Tibial nerve (tissue), 4 donors: Measurements from ENCODE around the gene CTNNA3. TPM values are rescaled to one million over a fixed set of nuclear protein-coding genes. Genes with fewer than 3 reads are reported as not detected.

Experiments used
- DNase-seq, 2 donors: peaks; one replicate each; pipeline ENCODE4 v3.0.0-alpha.2; 2019; ENCODE audit warnings: low spot score in 2 of 2
- H3K27ac ChIP-seq, 4 donors: fragments of 200-600 bp; sonication (generic) in 3 of 4; one replicate each; pipeline ENCODE4 v1.5.1; 2017 to 2019; ENCODE audit warnings: mild to moderate bottlenecking in 1 of 4
- H3K27me3 ChIP-seq, 2 donors: fragments of 200-600 bp; sonication (generic) in 1 of 2; one replicate each; pipeline versions ENCODE4 v1.5.1 to v1.6.0; 2017 to 2019
- H3K36me3 ChIP-seq, 3 donors: fragments of 200-600 bp; sonication (generic); one replicate each; pipeline ENCODE4 v1.5.1; 2018 to 2019
- H3K4me1 ChIP-seq, 4 donors: fragments of 200-600 bp; sonication (generic) in 3 of 4; one replicate each; pipeline ENCODE4 v1.5.1; 2017 to 2019
- H3K4me3 ChIP-seq, 4 donors: fragments of 200-600 bp; sonication (generic) in 3 of 4; one replicate each; pipeline ENCODE4 v1.5.1; 2017 to 2019; ENCODE audit warnings: mild to moderate bottlenecking in 1 of 4, moderate library complexity in 1 of 4
- H3K9me3 ChIP-seq, 4 donors: fragments of 200-600 bp; sonication (generic) in 3 of 4; one replicate each; pipeline ENCODE4 v1.5.1; 2017 to 2019
- EP300 ChIP-seq, 2 donors: sonication (generic); formaldehyde crosslinking; IDR thresholded peaks; one replicate each; pipeline ENCODE4 v1.6.1; 2017; ENCODE audit warnings: antibody characterized with exemption in 2 of 2, mild to moderate bottlenecking in 1 of 2
- POLR2A ChIP-seq, 2 donors: fragments of 450-650 bp; IDR thresholded peaks; one replicate each; pipeline ENCODE4 v1.6.1; 2017; ENCODE audit warnings: antibody characterized with exemption in 2 of 2, mild to moderate bottlenecking in 2 of 2, moderate library complexity in 2 of 2
- WGBS, 2 donors: methylation state at CpG; one replicate each; pipeline ENCODE4 v1.1.5; 2018; 5-methylcytosine and 5-hydroxymethylcytosine counted together
- total RNA-seq, 4 donors: library from RNA; depleted of rRNA; stranded (reverse); fragments of >200 nt; gene quantifications; one replicate each; pipeline ENCODE4 v1.1.0, GENCODE V29; 2016
- TF ChIP-seq, protein P1 (sequence below), 5 experiments: fragments of 200-600 bp in 3 of 5; fragments of 450-650 bp in 2 of 5; sonication (generic) in 3 of 5; IDR thresholded peaks; one replicate each; pipeline ENCODE4 v1.5.1; 2016 to 2019; ENCODE audit warnings: antibody characterized with exemption in 5 of 5, mild to moderate bottlenecking in 3 of 5, moderate library complexity in 2 of 5

CTNNA3 gene
- total RNA-seq, 4 donors from 2014 or later: 15.9 to 36.1 (median 23.1) TPM

DNA sequence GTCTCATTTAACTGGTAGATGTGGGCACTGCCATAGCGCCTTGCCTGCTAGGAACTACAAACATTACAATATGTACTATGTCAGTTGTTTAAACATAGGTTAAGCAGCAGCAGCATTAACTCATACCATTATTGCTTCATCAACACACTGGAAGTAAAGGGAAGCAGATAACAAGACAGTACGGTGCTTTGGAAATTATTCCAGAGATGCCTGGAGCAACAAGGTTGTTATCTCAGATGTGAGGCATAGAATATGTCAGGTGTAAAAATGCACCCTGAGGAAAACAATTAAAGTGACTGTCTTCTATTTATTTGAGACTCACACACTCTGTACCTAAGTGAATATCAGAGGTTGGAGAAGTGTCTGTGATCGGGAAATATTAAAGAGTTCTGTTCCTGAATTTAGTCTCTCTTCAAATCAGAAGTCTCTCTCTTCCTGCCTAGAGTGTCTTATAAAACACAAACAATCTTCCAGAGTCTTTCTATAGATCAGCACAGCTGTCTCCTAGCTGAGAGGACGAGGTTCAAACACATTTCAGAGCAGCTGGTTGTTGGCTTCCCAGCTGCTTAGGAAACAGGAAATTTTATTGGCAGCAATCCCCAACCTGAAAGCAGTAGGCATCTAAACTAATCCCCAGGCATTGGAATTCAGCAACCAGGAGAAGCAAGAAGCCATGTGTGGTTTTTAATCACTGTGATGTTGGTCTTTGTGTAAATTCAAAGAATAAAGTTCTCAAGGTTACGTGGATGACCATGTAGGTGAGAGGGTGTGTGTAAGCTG, 1764.5 kb downstream of the CTNNA3 start:
- H3K4me3 ChIP-seq: no peak overlapping the region
- no peak for DNase-seq
- no peak overlapping the region for H3K27ac ChIP-seq
- H3K9me3 ChIP-seq: no peaks in the 10 kb centered on the region
- TF ChIP-seq, protein P1, sequence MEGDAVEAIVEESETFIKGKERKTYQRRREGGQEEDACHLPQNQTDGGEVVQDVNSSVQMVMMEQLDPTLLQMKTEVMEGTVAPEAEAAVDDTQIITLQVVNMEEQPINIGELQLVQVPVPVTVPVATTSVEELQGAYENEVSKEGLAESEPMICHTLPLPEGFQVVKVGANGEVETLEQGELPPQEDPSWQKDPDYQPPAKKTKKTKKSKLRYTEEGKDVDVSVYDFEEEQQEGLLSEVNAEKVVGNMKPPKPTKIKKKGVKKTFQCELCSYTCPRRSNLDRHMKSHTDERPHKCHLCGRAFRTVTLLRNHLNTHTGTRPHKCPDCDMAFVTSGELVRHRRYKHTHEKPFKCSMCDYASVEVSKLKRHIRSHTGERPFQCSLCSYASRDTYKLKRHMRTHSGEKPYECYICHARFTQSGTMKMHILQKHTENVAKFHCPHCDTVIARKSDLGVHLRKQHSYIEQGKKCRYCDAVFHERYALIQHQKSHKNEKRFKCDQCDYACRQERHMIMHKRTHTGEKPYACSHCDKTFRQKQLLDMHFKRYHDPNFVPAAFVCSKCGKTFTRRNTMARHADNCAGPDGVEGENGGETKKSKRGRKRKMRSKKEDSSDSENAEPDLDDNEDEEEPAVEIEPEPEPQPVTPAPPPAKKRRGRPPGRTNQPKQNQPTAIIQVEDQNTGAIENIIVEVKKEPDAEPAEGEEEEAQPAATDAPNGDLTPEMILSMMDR (IDR thresholded peaks at IDR 0.05): no peak
- TF ChIP-seq POLR2A (IDR thresholded peaks at IDR 0.05) (no peak), EP300 (IDR thresholded peaks at IDR 0.05) (no peak)
- H3K36me3 ChIP-seq: no peaks in the 10 kb centered on the region
- WGBS, 2 donors: 69 to 76% methylated on average over 5 of the region's 5 CpGs
- no peaks in the 10 kb centered on the region for H3K4me1 ChIP-seq
- H3K27me3 ChIP-seq: no peaks in the 10 kb centered on the region

DNA sequence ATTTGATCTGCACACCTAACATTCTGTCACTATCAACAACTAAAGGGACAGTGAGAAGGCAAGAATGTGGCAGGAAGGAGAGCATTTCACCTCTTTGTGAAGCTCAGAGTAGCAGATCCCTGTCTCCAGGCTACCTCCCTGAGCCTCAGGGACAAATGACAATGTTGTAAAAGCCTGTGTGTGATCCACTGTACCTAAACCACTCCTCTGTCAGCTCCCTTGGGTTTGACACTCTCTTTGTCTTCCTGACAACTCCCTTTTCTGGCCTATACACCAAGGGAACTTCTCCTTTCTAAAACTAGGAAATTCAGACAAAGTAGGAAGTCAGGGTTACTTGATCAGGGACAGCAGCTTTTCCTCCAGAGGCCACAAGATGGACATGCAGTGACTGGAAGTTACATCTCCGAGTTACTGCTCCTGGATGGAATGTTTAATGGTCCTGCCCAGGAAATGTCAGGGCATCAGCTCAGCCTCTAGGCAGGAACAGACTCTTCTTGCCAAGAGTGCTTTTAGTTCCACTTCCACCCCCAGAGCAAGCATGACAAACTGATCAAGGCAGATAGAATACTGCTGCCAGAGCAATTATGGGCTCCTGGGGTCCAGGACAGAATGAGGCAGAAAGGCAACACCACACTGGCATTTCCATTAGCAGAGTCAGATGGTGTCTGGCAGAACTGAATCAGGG, 1784.7 kb downstream of the CTNNA3 start:
- Histone ChIP-seq H3K36me3 (no peaks in the 10 kb centered on the region), H3K4me3 (no peak overlapping the region), H3K9me3 (no peaks in the 10 kb centered on the region), H3K27me3 (no peaks in the 10 kb centered on the region), H3K27ac (no peak overlapping the region), H3K4me1 (no peaks in the 10 kb centered on the region)
- DNase-seq: no peak
- TF ChIP-seq POLR2A (IDR thresholded peaks at IDR 0.05) (no peak), EP300 (IDR thresholded peaks at IDR 0.05) (no peak)
- TF ChIP-seq, protein P1 (IDR thresholded peaks at IDR 0.05): no peak
- 50 to 60% methylated on average over 1 of the region's 1 CpG for WGBS, 2 donors

DNA sequence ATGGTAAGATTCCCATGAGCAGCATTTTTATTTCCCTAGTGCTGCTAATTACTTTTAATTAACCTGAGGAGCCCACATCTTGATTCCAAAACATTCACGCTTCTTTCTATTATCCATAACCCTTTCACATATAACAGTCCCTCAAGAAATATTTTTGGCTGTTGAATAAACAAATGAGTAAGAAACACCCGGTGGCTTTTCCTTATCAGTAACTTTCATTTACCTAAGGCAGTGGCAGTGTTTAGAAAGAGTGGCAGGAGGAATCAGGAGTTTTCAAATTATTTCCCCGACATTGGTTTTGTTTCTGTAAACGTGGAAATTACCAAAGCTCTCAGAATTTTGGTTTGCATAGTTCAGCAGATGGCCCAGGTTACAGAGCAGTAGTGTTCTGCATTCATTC, 1785.8 kb downstream of the CTNNA3 start:
- H3K27ac ChIP-seq: no peak overlapping the region
- no peak for DNase-seq
- H3K27me3 ChIP-seq: no peaks in the 10 kb centered on the region
- no peak overlapping the region for H3K4me3 ChIP-seq
- H3K36me3 ChIP-seq: no peaks in the 10 kb centered on the region
- H3K4me1 ChIP-seq: no peaks in the 10 kb centered on the region
- TF ChIP-seq, protein P1 (IDR thresholded peaks at IDR 0.05): no peak
- H3K9me3 ChIP-seq: no peaks in the 10 kb centered on the region
- 85 to 86% methylated on average over 4 of the region's 4 CpGs for WGBS, 2 donors

DNA sequence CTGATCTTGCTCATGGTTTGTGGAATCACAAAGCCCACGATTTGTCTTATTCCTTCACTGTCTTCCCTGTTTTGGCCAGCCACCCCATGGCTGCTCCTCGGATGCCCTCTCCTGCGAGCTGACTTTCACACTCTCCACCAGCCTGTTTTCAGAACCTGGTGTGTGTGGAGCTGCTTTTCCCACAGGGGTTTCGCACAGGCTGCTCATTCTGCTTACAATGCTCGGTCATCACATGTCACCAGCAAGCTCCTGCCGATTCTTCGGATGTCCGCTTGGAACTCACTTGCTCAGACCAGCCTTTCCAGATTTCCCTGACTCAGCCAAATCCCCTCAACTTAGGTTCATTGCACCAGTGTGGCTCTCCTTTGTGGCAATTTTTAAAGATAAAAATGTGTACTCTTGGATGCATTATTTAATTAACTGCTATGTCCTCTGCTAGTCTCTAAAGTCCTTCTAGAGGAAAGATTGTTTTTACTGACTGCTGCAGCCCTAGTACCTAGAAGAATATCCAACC, 1788.7 kb downstream of the CTNNA3 start:
- TF ChIP-seq, protein P1 (IDR thresholded peaks at IDR 0.05): no peak
- TF ChIP-seq EP300 (IDR thresholded peaks at IDR 0.05) (no peak), POLR2A (IDR thresholded peaks at IDR 0.05) (no peak)
- no peak overlapping the region for H3K4me3 ChIP-seq
- H3K4me1 ChIP-seq: no peaks in the 10 kb centered on the region
- H3K36me3 ChIP-seq: no peaks in the 10 kb centered on the region
- no peaks in the 10 kb centered on the region for H3K9me3 ChIP-seq
- no peak for DNase-seq
- WGBS, 2 donors: 75 to 76% methylated on average over 8 of the region's 8 CpGs
- H3K27me3 ChIP-seq: no peaks in the 10 kb centered on the region
- H3K27ac ChIP-seq: no peak overlapping the region

DNA sequence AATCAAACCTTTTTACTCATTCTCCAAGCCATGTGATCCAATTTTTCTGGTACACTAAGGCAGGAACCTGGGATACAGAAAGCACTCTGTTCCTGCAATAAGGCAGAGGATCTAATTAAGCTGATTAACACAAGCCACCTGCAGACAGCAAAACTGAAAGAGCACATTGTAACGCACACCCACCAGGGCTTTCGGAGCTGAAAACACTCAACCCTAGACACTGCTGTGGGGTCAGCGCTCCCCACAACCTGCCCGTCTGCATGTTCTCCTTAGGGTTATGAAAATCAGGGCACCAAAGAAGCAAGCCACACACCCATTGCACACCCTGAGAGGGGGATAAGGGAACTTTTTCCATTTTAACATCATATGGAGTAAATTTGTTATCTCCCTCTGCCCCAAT, 1792.4 kb downstream of the CTNNA3 start:
- no peaks in the 10 kb centered on the region for H3K36me3 ChIP-seq
- H3K27ac ChIP-seq: no peak overlapping the region
- no peak for DNase-seq
- H3K4me3 ChIP-seq: no peak overlapping the region
- WGBS, 2 donors: 87 to 90% methylated on average over 4 of the region's 4 CpGs
- no peaks in the 10 kb centered on the region for H3K27me3 ChIP-seq
- TF ChIP-seq, protein P1 (IDR thresholded peaks at IDR 0.05): no peak
- TF ChIP-seq EP300 (IDR thresholded peaks at IDR 0.05): no peak
- no peak for TF ChIP-seq POLR2A (IDR thresholded peaks at IDR 0.05)
- no peaks in the 10 kb centered on the region for H3K9me3 ChIP-seq
- no peaks in the 10 kb centered on the region for H3K4me1 ChIP-seq
